ENCODE data around the gene SLC37A1.

SLC37A1 gene

GRCh38 chr21:42542196-42542595 is 28.5 kb downstream of the SLC37A1 start:
- no peak for DNase-seq (ENCODE audit: extremely low read depth in 1 of 2, low read depth in 1 of 2)

GRCh38 chr21:42542596-42542995 is 28.9 kb downstream of the SLC37A1 start:
- DNase-seq (ENCODE audit: extremely low read depth in 1 of 2, low read depth in 1 of 2): no peak

GRCh38 chr21:42543106-42543847 is 29.6 kb downstream of the SLC37A1 start:
- no peak for DNase-seq (ENCODE audit: extremely low read depth in 1 of 2, low read depth in 1 of 2)

- no peak for DNase-seq (ENCODE audit: extremely low read depth in 1 of 2, low read depth in 1 of 2)
Measured at GRCh38 chr21:42544544-42544943, 30.9 kb downstream of the SLC37A1 start.

GRCh38 chr21:42545317-42545716 is 31.7 kb downstream of the SLC37A1 start:
- DNase-seq (ENCODE audit: extremely low read depth in 1 of 2, low read depth in 1 of 2): no peak

- no peak for DNase-seq (ENCODE audit: extremely low read depth in 1 of 2, low read depth in 1 of 2)
Measured at GRCh38 chr21:42545745-42546144, 32.1 kb downstream of the SLC37A1 start.

GRCh38 chr21:42546433-42546832 is 32.8 kb downstream of the SLC37A1 start:
- no peak for DNase-seq (ENCODE audit: extremely low read depth in 1 of 2, low read depth in 1 of 2)

- no peak for DNase-seq (ENCODE audit: extremely low read depth in 1 of 2, low read depth in 1 of 2)
Measured at GRCh38 chr21:42547001-42547905, 33.6 kb downstream of the SLC37A1 start.

GRCh38 chr21:42547906-42548365 is 34.3 kb downstream of the SLC37A1 start:
- no peak for DNase-seq (ENCODE audit: extremely low read depth in 1 of 2, low read depth in 1 of 2)

GRCh38 chr21:42548687-42549406 is 35.2 kb downstream of the SLC37A1 start:
- no peak for DNase-seq (ENCODE audit: extremely low read depth in 1 of 2, low read depth in 1 of 2)

- DNase-seq (ENCODE audit: extremely low read depth in 1 of 2, low read depth in 1 of 2): no peak
Measured at GRCh38 chr21:42550817-42551216, 37.2 kb downstream of the SLC37A1 start.

- no peak for DNase-seq (ENCODE audit: extremely low read depth in 1 of 2, low read depth in 1 of 2)
Measured at GRCh38 chr21:42552407-42553336, 39.0 kb downstream of the SLC37A1 start.

- DNase-seq (ENCODE audit: extremely low read depth in 1 of 2, low read depth in 1 of 2): no peak
Measured at GRCh38 chr21:42553435-42553834, 39.8 kb downstream of the SLC37A1 start.

- no peak for DNase-seq (ENCODE audit: extremely low read depth in 1 of 2, low read depth in 1 of 2)
Measured at GRCh38 chr21:42554251-42554961, 40.8 kb downstream of the SLC37A1 start.

GRCh38 chr21:42555756-42556438 is 42.2 kb downstream of the SLC37A1 start:
- no peak for DNase-seq (ENCODE audit: extremely low read depth in 1 of 2, low read depth in 1 of 2)

- DNase-seq (ENCODE audit: extremely low read depth in 1 of 2, low read depth in 1 of 2): no peak
Measured at GRCh38 chr21:42556476-42556875, 42.8 kb downstream of the SLC37A1 start.

GRCh38 chr21:42556960-42557359 is 43.3 kb downstream of the SLC37A1 start:
- DNase-seq (ENCODE audit: extremely low read depth in 1 of 2, low read depth in 1 of 2): no peak

GRCh38 chr21:42557420-42557819 is 43.8 kb downstream of the SLC37A1 start:
- no peak for DNase-seq (ENCODE audit: extremely low read depth in 1 of 2, low read depth in 1 of 2)

- DNase-seq (ENCODE audit: extremely low read depth in 1 of 2, low read depth in 1 of 2): no peak
Measured at GRCh38 chr21:42558368-42558767, 44.7 kb downstream of the SLC37A1 start.

Measured in activated CD8-positive, alpha-beta memory T cell treated with anti-CD3 and anti-CD28 coated beads for 1 hour (primary cell).